Activated T-cell treated with anti-CD3 and anti-CD28 coated beads, Interleukin-2, amount 50 U/mL, for 24 hours (primary cell): Measurements from ENCODE around the gene GALNT15.

ENCODE experiments used
- DNase-seq: peaks from one replicate; pipeline ENCODE4 v3.0.0-alpha.2; 2020
- H3K27ac Mint-ChIP-seq: 2 replicates; pipeline ENCODE4 v1.8.0; 2020; ENCODE audit warnings: mild to moderate bottlenecking, mixed read lengths
- H3K27me3 Mint-ChIP-seq: 2 replicates; pipeline ENCODE4 v1.8.0; 2020; ENCODE audit warnings: mixed read lengths
- H3K36me3 Mint-ChIP-seq: 2 replicates; pipeline ENCODE4 v1.8.0; 2020; ENCODE audit warnings: low read depth, mixed read lengths
- H3K4me1 Mint-ChIP-seq: 2 replicates; pipeline ENCODE4 v1.8.0; 2020; ENCODE audit warnings: low read depth, mixed read lengths
- H3K4me3 Mint-ChIP-seq: 2 replicates; pipeline ENCODE4 v1.8.0; 2020; ENCODE audit warnings: mild to moderate bottlenecking, moderate library complexity, mixed read lengths
- H3K9me3 Mint-ChIP-seq: 2 replicates; pipeline ENCODE4 v1.8.0; 2020; ENCODE audit warnings: mixed read lengths

Gene GALNT15, protein sequence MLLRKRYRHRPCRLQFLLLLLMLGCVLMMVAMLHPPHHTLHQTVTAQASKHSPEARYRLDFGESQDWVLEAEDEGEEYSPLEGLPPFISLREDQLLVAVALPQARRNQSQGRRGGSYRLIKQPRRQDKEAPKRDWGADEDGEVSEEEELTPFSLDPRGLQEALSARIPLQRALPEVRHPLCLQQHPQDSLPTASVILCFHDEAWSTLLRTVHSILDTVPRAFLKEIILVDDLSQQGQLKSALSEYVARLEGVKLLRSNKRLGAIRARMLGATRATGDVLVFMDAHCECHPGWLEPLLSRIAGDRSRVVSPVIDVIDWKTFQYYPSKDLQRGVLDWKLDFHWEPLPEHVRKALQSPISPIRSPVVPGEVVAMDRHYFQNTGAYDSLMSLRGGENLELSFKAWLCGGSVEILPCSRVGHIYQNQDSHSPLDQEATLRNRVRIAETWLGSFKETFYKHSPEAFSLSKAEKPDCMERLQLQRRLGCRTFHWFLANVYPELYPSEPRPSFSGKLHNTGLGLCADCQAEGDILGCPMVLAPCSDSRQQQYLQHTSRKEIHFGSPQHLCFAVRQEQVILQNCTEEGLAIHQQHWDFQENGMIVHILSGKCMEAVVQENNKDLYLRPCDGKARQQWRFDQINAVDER

DNA sequence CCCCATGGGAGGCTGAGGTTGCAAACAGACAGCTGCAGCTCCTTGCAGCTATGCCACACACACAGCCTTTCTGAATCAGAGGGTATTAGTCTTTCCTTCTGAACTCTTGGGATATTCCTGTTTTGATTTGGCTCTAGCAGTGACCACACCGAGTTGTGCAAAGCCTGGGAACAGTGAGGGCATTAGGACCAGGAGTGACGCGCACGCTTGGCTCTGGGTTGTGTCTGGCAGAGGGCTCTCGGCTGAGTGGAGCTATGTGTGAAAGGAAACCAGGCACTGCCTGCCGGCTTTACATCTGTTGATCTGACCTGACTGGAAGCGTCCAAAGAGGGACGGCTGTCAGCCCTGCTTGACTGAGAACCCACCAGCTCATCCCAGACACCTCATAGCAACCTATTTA is at the start of gene GALNT15:
TSS of gene GALNT15 (plus strand) at position 292 of the 400 bp plus-strand sequence. CDS start 472 bp downstream, outside the sequence.
- H3K27ac Mint-ChIP-seq = no peak within 1 kb of the TSS
- H3K4me1 Mint-ChIP-seq = peaks cover 4% of the 10 kb centered on the region
- H3K9me3 Mint-ChIP-seq = no peaks in the 10 kb centered on the region
- no peak for DNase-seq
- H3K4me3 Mint-ChIP-seq = no peak within 1 kb of the TSS
- peaks cover 29% of the 10 kb centered on the region for H3K27me3 Mint-ChIP-seq
- H3K36me3 Mint-ChIP-seq = no peaks in the 10 kb centered on the region

DNA sequence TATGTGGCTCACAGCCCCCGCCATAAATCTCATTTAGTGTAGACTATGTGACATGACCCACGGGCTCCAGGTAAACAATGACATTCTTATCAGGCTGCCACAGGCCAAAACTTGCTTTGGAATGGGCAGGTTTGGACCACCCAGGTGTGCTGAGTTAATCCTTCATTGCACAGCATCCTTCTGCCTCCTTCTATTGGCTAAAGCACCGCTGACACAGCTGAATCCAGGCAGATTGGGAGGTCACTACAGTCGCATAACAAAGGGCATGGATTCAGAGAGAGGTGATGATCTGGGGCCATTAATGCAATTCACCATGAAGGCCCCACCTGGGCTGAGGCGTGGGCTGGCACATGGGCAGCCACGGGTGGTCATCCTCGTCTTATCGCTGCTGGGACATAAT is 47.8 kb upstream of the GALNT15 start:
- Mint-ChIP-seq H3K27me3 (no peaks in the 10 kb centered on the region), H3K9me3 (no peaks in the 10 kb centered on the region), H3K36me3 (no peaks in the 10 kb centered on the region), H3K27ac (no peak overlapping the region), H3K4me1 (peaks cover 5% of the 10 kb centered on the region), H3K4me3 (no peak overlapping the region)
- no peak for DNase-seq

DNA sequence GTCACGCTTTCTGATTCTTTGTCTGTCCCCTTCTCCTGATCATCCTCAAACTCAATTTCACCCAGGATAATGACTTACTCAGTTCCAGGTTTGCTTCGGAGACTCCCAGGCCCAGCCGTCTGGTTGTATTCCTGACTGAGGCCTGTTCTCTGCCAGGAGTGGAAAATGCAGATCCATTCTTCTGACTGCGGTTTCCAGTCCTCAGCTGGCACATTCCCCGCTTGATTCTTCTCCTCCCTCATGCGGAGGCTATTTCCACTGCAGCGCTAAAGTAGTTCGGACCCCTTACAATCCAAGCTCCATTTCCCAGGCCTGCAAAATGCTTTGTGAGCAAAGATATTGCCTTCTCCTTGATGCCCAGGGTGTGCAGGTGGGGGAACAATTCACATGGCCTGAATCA is 47.2 kb upstream of the GALNT15 start:
- Mint-ChIP-seq H3K4me1 (peaks cover 5% of the 10 kb centered on the region), H3K36me3 (no peaks in the 10 kb centered on the region)

DNA sequence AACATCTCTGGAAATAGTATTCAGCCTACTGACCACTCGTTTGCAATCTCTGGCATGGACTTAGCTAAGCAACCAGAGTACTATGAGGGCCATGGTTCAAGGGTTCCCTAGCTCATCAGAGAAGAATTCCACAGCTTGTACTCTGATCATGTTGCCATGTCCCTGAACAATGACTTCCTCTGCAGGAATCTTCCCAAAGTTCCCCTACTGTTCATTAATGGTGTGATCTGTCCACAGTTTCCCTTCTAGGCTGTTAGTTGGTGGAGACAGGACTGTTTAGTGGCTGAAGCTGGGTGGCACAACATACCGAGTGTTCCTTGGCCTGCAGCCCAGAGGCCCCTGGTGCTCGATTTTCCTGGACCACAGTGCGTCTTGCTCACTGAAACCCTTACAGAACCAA is 44.4 kb upstream of the GALNT15 start:
- no peaks in the 10 kb centered on the region for H3K36me3 Mint-ChIP-seq
- H3K4me1 Mint-ChIP-seq = no peaks in the 10 kb centered on the region
- H3K9me3 Mint-ChIP-seq = no peaks in the 10 kb centered on the region
- H3K27ac Mint-ChIP-seq = no peak overlapping the region
- H3K27me3 Mint-ChIP-seq = no peaks in the 10 kb centered on the region
- H3K4me3 Mint-ChIP-seq = no peak overlapping the region
- DNase-seq = no peak

More for the DNA sequence above, 47.2 kb upstream of the GALNT15 start:
- DNase-seq = no peak
- Mint-ChIP-seq H3K4me3 (no peak overlapping the region), H3K27me3 (no peaks in the 10 kb centered on the region), H3K27ac (no peak overlapping the region), H3K9me3 (no peaks in the 10 kb centered on the region)

DNA sequence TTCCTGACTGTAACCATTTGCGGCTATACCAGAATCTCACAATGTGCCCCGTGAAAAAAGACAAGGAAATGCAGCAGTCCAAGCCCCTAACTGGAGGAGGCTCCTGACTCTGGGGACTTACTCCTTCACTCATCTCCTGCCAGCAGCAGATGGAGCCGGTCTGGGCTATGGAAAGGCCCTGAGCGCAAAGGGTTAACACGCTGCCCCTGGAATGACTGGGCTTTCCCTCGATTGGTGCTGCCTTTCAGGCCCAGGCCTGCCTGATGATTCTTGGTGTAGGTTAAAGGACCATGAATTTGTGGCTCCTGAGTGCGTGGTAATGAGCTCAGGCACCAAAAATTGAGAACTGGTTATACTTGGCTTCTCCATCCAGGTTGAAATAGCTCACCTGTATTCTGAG is 42.3 kb upstream of the GALNT15 start:
- Mint-ChIP-seq H3K27ac (no peak overlapping the region), H3K36me3 (no peaks in the 10 kb centered on the region), H3K27me3 (no peaks in the 10 kb centered on the region), H3K4me3 (no peak overlapping the region), H3K4me1 (no peaks in the 10 kb centered on the region), H3K9me3 (peaks cover 3% of the 10 kb centered on the region)
- DNase-seq = no peak

DNA sequence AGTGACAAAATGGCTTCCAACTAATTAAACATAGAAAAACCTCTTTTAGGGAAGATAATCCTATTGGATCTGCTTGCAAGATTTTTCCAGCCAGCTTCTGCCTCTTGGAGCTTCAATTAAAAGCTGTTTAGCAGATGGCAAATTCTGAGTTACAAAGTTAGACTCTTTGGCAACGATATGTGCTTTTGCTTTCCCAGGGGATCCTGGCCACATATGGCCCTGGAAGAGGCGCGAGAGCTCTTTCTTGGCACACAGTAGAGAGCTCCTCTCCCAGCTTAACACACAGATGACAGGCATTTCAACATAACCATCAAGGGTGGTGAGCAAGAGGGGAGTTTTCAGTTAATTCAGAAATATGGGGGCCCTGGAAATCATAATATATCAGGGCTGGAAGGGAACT is 41.6 kb upstream of the GALNT15 start:
- Mint-ChIP-seq H3K27me3 (no peaks in the 10 kb centered on the region), H3K36me3 (no peaks in the 10 kb centered on the region), H3K9me3 (peaks cover 4% of the 10 kb centered on the region), H3K4me1 (no peaks in the 10 kb centered on the region), H3K4me3 (no peak overlapping the region), H3K27ac (no peak overlapping the region)
- DNase-seq = no peak

DNA sequence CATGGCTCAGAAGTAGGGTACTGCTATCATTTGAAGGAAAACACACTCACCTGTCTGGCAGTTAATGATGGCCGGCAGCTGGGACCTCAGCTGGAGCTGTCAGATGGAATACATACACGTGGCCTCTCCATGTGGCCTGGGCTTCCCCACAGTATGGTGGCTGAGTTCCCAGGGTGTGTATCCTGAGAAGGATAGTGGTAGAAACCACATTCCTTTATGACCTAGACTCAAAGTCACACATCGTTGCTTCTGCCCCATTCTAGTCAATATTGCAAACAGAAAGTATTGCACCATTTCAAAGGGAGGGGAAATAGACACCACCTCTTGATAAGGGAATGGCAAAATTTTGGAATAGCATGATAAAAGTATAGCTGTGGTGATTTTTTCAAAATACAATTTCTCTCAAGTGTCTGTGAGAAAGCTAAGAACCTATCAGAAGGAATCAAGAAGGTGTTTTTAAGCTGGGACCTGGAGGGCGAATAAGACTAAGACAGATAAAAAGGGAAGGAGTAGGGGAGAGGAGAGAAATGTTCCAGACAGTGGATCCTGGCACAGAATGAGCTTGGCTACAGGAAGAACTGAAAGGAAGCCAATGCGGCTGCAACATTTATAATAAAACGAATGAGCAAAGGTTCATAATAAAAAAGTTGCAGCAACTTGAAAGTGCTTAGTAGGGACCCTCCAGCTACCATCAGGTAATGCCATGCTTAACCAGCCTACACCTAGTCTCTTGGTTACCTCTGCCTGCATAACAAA is 40.1 kb upstream of the GALNT15 start:
- no peak for DNase-seq
- H3K27me3 Mint-ChIP-seq = no peaks in the 10 kb centered on the region
- no peaks in the 10 kb centered on the region for H3K36me3 Mint-ChIP-seq
- no peaks in the 10 kb centered on the region for H3K4me1 Mint-ChIP-seq
- no peak overlapping the region for H3K4me3 Mint-ChIP-seq
- no peak overlapping the region for H3K27ac Mint-ChIP-seq
- peaks cover 4% of the 10 kb centered on the region for H3K9me3 Mint-ChIP-seq

DNA sequence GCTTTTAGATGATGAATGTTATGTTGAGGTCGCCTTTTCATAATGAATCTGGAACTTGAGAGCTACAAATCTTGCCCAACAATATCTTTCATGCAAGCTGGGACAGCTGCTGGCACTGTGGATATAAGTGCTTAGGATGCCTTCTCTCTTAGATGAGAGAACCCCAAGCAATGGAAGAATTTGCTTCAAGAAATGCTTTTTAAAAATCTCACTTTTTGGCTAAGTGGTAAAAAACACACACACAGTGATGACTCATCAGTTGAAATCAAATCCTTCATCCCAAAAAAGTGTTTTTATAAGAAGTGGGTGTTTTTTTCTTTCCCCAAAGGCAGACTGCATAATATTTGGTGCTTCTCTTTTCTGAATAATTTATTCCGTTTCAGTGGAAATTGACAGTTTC is 38.4 kb upstream of the GALNT15 start:
- no peak for DNase-seq
- no peaks in the 10 kb centered on the region for H3K4me1 Mint-ChIP-seq
- no peak overlapping the region for H3K27ac Mint-ChIP-seq
- H3K27me3 Mint-ChIP-seq = no peaks in the 10 kb centered on the region
- no peaks in the 10 kb centered on the region for H3K36me3 Mint-ChIP-seq
- H3K9me3 Mint-ChIP-seq = peaks cover 4% of the 10 kb centered on the region
- no peak overlapping the region for H3K4me3 Mint-ChIP-seq

DNA sequence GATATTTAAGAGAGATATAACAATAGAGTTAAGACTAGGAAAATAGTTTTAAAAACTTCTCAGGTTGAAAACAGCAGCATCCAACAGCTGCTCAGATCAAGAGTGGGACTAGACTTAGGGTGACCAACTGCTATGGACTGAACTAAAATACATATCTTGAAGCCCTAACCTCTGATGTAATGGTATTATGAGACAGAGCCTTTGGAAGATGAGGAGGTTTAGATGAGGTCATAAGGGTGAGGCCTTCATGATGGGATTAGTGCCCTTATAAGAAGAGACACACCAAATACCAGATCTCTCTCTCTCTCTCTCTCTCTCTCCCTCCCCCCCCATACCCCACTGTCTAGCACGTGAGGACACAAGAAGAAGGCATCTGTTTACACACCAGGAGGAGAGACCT is 37.4 kb upstream of the GALNT15 start:
- Mint-ChIP-seq H3K27ac (no peak overlapping the region), H3K4me3 (no peak overlapping the region), H3K9me3 (peaks cover 4% of the 10 kb centered on the region), H3K36me3 (no peaks in the 10 kb centered on the region), H3K27me3 (no peaks in the 10 kb centered on the region), H3K4me1 (peaks cover under 1% of the 10 kb centered on the region)
- DNase-seq = no peak

DNA sequence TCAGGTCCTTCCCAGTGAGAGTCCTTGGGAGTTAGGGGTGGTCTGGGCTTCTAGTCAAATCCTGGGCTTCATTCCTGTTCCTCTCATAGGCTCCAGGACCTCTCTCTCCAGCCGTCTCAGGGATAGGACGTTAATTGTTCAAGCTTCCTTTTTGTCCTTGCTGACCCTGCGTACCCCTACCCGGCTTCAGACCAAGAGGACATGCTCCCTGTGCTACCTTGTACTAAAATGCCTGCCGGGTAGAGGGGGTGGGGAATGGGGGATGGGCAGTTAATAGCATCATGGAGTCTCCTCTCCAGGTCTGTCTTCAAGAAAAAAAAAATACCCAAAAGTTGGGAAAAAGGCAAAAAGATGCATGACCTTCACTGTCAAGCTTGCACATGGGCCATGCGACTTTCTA is 36.5 kb upstream of the GALNT15 start:
- Mint-ChIP-seq H3K36me3 (no peaks in the 10 kb centered on the region), H3K9me3 (peaks cover 4% of the 10 kb centered on the region), H3K27me3 (no peaks in the 10 kb centered on the region), H3K4me3 (no peak overlapping the region), H3K4me1 (peaks cover 4% of the 10 kb centered on the region), H3K27ac (no peak overlapping the region)
- no peak for DNase-seq

DNA sequence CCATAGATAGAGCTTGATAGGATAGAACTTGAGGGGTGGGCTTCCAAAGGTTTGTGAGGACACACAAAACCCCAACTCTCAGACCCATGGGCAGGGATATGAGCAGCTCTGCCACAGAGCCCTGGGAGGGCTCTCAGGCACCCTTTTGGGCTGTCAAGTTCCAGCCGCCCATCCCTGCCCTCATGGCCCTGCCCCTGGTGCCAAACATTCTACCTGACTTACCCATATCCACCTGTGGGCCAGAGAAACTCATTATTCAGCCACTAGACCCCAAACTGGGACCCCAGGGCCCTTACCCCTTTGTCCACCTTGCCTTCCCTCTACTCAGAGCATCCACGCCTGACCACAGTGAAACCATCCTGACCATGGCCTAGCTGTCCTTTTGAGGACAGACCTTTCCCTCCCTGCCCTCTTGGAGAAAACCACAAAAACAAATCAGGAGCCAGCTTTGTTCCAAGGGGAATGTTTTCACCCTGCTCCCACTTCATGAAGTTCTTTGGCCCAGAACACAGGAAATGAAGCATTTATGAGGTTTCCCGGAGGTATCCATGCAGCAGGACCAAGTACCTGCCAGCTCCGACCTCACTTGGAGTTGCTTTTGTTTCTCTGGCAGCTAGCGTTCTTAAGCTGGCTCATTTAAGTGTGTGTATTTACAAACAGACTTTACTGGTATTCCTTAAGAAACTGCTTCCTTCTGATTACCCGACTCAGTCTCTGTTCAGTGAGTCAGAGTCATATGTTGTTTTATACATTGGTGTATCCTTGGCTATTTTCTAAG is 34.2 kb upstream of the GALNT15 start:
- H3K36me3 Mint-ChIP-seq = no peaks in the 10 kb centered on the region
- H3K27ac Mint-ChIP-seq = no peak overlapping the region
- H3K9me3 Mint-ChIP-seq = peaks cover 12% of the 10 kb centered on the region
- peaks cover 4% of the 10 kb centered on the region for H3K4me1 Mint-ChIP-seq
- H3K27me3 Mint-ChIP-seq = no peaks in the 10 kb centered on the region
- no peak overlapping the region for H3K4me3 Mint-ChIP-seq
- no peak for DNase-seq

DNA sequence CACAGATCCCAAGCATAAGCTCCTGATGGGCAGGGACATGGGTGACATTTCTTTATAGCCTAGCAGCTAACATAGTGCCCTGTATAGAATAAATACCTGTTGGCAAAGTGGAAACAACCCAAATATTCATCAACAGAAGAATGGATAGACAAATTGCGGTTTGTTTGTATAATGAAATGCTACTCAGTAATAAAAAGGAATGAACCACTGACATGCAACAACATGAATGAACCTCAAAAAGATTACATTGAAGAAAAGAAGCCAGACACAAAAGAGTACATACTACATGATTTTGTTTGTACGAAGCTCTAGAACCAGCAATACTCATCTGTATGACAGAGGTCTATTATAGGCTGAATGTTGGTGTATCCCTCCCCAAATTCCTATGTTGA is 33.6 kb upstream of the GALNT15 start:
- Mint-ChIP-seq H3K4me1 (peaks cover 4% of the 10 kb centered on the region), H3K36me3 (no peaks in the 10 kb centered on the region), H3K4me3 (no peak overlapping the region), H3K27ac (no peak overlapping the region), H3K9me3 (peaks cover 12% of the 10 kb centered on the region), H3K27me3 (no peaks in the 10 kb centered on the region)
- no peak for DNase-seq

DNA sequence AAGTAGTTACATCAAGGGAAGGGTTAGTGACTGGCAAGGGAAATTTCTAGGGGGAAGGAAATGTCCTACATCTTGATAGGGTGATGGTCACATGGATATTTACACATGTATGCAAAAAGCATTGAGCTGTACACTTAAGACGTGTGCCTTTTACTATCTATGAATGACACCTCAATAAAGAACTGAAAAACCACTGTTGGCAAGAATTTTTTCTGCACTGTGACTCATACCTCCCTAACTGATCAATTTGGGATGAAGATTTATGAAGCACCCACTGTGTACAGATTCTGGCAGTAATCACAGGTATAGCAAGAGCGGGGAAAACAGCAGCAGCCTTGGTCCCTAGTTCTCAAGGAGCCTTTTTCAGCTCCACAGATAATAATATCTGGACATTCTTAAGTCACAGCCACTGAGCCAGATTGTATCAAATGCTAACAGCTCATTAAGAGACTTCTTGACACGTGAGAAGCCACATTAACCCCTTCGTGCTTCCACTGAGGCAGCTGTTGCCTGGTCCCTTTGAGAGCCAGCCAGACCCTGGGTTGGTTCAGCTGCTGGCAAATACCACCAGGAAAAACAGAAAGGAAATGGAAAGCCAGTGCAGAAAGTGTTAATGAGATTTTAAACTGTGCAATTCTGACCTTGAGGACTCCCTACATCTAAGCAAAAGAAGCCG is 32.0 kb upstream of the GALNT15 start:
- Mint-ChIP-seq H3K27ac (no peak overlapping the region), H3K4me1 (peaks cover 7% of the 10 kb centered on the region), H3K27me3 (no peaks in the 10 kb centered on the region), H3K4me3 (no peak overlapping the region), H3K36me3 (no peaks in the 10 kb centered on the region), H3K9me3 (peaks cover 8% of the 10 kb centered on the region)
- no peak for DNase-seq
